ENCODE measurements around the gene CASP7.
"Not testable (repeated sequence)": the region's sequence is repeated elsewhere in the genome, so short reads cannot be mapped to it uniquely, and the experiment has no call there.

Gene CASP7

GRCh38 chr10:113767222-113767621 lies 87.5 kb downstream of the CASP7 start:
- TF ChIP-seq MAX (IDR thresholded peaks at IDR 0.05; ENCODE audit: low read depth, low read length): no peak
- no peak for TF ChIP-seq MYC (IDR thresholded peaks at IDR 0.05; ENCODE audit: low read depth, low read length)
- no peak for TF ChIP-seq CTCF (IDR thresholded peaks at IDR 0.05; ENCODE audit: low read depth, low read length)
- no peak for TF ChIP-seq POLR2A (IDR thresholded peaks at IDR 0.05; ENCODE audit: extremely low read depth, insufficient read length)
- H3K4me3 ChIP-seq (ENCODE audit: low read depth, low read length): no peak overlapping the region
- DNase-seq (ENCODE audit: low read depth): no peak

- no peak overlapping the region for H3K4me3 ChIP-seq (ENCODE audit: low read depth, low read length)
- no peak for DNase-seq (ENCODE audit: low read depth)
- TF ChIP-seq MAX (IDR thresholded peaks at IDR 0.05; ENCODE audit: low read depth, low read length) (no peak), POLR2A (IDR thresholded peaks at IDR 0.05; ENCODE audit: extremely low read depth, insufficient read length) (no peak), MYC (IDR thresholded peaks at IDR 0.05; ENCODE audit: low read depth, low read length) (no peak), CTCF (IDR thresholded peaks at IDR 0.05; ENCODE audit: low read depth, low read length) (no peak)
Observed at GRCh38 chr10:113770346-113770745, 90.6 kb downstream of the CASP7 start.

- not testable (repeated sequence) for H3K4me3 ChIP-seq (ENCODE audit: low read depth, low read length); DNase-seq (ENCODE audit: low read depth)
Observed at GRCh38 chr10:113771131-113771530, 91.4 kb downstream of the CASP7 start.

GRCh38 chr10:113775686-113776294 lies 96.1 kb downstream of the CASP7 start:
- TF ChIP-seq CTCF (IDR thresholded peaks at IDR 0.05; ENCODE audit: low read depth, low read length): no peak
- no peak for TF ChIP-seq MYC (IDR thresholded peaks at IDR 0.05; ENCODE audit: low read depth, low read length)
- no peak for TF ChIP-seq POLR2A (IDR thresholded peaks at IDR 0.05; ENCODE audit: extremely low read depth, insufficient read length)
- TF ChIP-seq MAX (IDR thresholded peaks at IDR 0.05; ENCODE audit: low read depth, low read length): no peak
- no peak for DNase-seq (ENCODE audit: low read depth)
- H3K4me3 ChIP-seq (ENCODE audit: low read depth, low read length): no peak overlapping the region

GRCh38 chr10:113776553-113776952 lies 96.8 kb downstream of the CASP7 start:
- no peak for DNase-seq (ENCODE audit: low read depth)
- TF ChIP-seq POLR2A (IDR thresholded peaks at IDR 0.05; ENCODE audit: extremely low read depth, insufficient read length) (no peak), MYC (IDR thresholded peaks at IDR 0.05; ENCODE audit: low read depth, low read length) (no peak), CTCF (IDR thresholded peaks at IDR 0.05; ENCODE audit: low read depth, low read length) (no peak), MAX (IDR thresholded peaks at IDR 0.05; ENCODE audit: low read depth, low read length) (no peak)
- no peak overlapping the region for H3K4me3 ChIP-seq (ENCODE audit: low read depth, low read length)

Data from NB4 (cell line).